GM12873 (cell line): ENCODE data around the gene MPST.

Experiments used
- CTCF ChIP-seq: IDR thresholded peaks from 2 replicates; pipeline ENCODE4 v1.5.1; 2012; ENCODE audit warnings: low read depth, mild to moderate bottlenecking, moderate library complexity, low read length, control low read depth; ENCODE audit not compliant: insufficient read depth; ENCODE audit errors: missing control alignments

The MPST gene

GRCh38 chr22:36997746-36998145, 21.8 kb upstream of the MPST start:
- TF ChIP-seq CTCF: no peak

GRCh38 chr22:36998620-36999351, 20.8 kb upstream of the MPST start:
- peak; percentile 29 for TF ChIP-seq CTCF

GRCh38 chr22:36999463-36999862, 20.1 kb upstream of the MPST start:
- TF ChIP-seq CTCF: no peak

- no peak for TF ChIP-seq CTCF
Observed at GRCh38 chr22:37000676-37001534, 18.6 kb upstream of the MPST start.

DNA sequence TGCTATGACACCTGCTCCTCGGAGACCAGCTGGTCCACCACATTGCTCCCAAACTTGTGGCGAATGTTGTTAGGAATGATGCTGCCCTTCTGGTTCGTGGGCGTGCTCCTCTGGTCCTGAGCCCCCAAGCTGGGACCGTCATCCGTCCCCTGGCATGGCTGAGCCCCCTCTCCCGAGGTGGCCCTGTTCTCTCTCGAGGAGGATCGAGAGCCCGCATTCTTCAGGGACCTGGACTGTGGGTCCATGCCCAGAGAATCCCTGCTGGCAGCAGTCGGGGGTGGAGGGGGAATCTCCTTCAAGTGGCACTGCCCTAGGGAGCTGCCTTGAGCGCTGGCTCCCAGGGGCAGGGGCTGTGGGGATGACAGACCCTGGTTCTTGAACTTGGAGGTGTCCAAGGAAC, 17.7 kb upstream of the MPST start:
- no peak for TF ChIP-seq CTCF

GRCh38 chr22:37002633-37003032, 16.9 kb upstream of the MPST start:
- no peak for TF ChIP-seq CTCF

- no peak for TF ChIP-seq CTCF
Observed at GRCh38 chr22:37007651-37008050, 11.9 kb upstream of the MPST start.
